Choroid plexus epithelial cell (primary cell): ENCODE results near the gene CDK8.

Source experiments
- DNase-seq: peaks from one replicate; pipeline ENCODE4 v3.0.0-alpha.2; 2010; ENCODE audit warnings: low read depth
- H3K4me3 ChIP-seq: 2 replicates; pipeline ENCODE4 v1.5.1; 2011; ENCODE audit warnings: low read depth, mild to moderate bottlenecking, control low read depth, low read length, moderate library complexity
- CTCF ChIP-seq: conservative IDR thresholded peaks from 2 replicates; pipeline ENCODE4 v1.5.1; 2011; ENCODE audit warnings: low read depth, mild to moderate bottlenecking, control low read depth, inconsistent platforms, low read length, moderate library complexity

Gene CDK8

GRCh38 chr13:26221399-26221720, 32.6 kb upstream of the CDK8 start:
- no peak for DNase-seq
- H3K4me3 ChIP-seq = peak overlapping the region; percentile 89
- TF ChIP-seq CTCF = no peak

- H3K4me3 ChIP-seq = peak within 1 kb of the TSS; percentile 89
- peak; percentile 100 for DNase-seq
- no peak for TF ChIP-seq CTCF
These were observed 32.0 kb upstream of the CDK8 start, which contains the start of gene RNF6 for GRCh38 chr13:26221721-26222519. Gene RNF6, minus strand, starts transcription at chr13:26222314. Its CDS starts 2,665 bp downstream, at chr13:26219649.

- no peak for DNase-seq
- TF ChIP-seq CTCF = no peak
- peak overlapping the region; percentile 89 for H3K4me3 ChIP-seq
These were observed 31.3 kb upstream of the CDK8 start for GRCh38 chr13:26222520-26223046.

- DNase-seq = no peak
- no peak overlapping the region for H3K4me3 ChIP-seq
- TF ChIP-seq CTCF = no peak
These were observed 27.9 kb upstream of the CDK8 start for GRCh38 chr13:26225896-26226617.

- TF ChIP-seq CTCF = no peak
- no peak for DNase-seq
- H3K4me3 ChIP-seq = no peak overlapping the region
These were observed 26.6 kb upstream of the CDK8 start for GRCh38 chr13:26227166-26227971.

- H3K4me3 ChIP-seq = no peak overlapping the region
- no peak for TF ChIP-seq CTCF
- no peak for DNase-seq
These were observed 25.8 kb upstream of the CDK8 start for GRCh38 chr13:26228096-26228495.
